Stimulated activated CD4-positive, alpha-beta T cell treated with anti-CD3 and anti-CD28 coated beads, Interleukin-12 subunit alpha, Interleukin-12 subunit beta, amount 100 ng/mL, for 24 hours (primary cell): ENCODE results near the gene PPP2R5C.
A peak's percentile ranks its signal among the peaks of the same experiment; 100 is the strongest.

ENCODE experiments used
- DNase-seq, 2 experiments: peaks; one replicate each; pipeline ENCODE4 v3.0.0-alpha.2; 2020; ENCODE audit warnings: low read depth in 2 of 2

Gene PPP2R5C

GRCh38 chr14:101862711-101863110 lies 101.2 kb downstream of the PPP2R5C start:
- DNase-seq = no peak

GRCh38 chr14:101865288-101865687 lies 103.8 kb downstream of the PPP2R5C start:
- DNase-seq = no peak

- DNase-seq = no peak
These were observed 106.3 kb downstream of the PPP2R5C start for GRCh38 chr14:101867854-101868253.

GRCh38 chr14:101869217-101869616 lies 107.7 kb downstream of the PPP2R5C start:
- DNase-seq = no peak

GRCh38 chr14:101870273-101870939 lies 108.9 kb downstream of the PPP2R5C start:
- no peak for DNase-seq

- no peak for DNase-seq
These were observed 110.8 kb downstream of the PPP2R5C start for GRCh38 chr14:101872346-101872745.

- DNase-seq = no peak
These were observed 111.7 kb downstream of the PPP2R5C start for GRCh38 chr14:101873076-101873825.

GRCh38 chr14:101873991-101874390 lies 112.5 kb downstream of the PPP2R5C start:
- DNase-seq = no peak

GRCh38 chr14:101875041-101875726 lies 113.7 kb downstream of the PPP2R5C start:
- DNase-seq = no peak

GRCh38 chr14:101875727-101876554 lies 114.4 kb downstream of the PPP2R5C start:
- DNase-seq = no peak

- peak; percentile 48 to 59 for DNase-seq
These were observed 115.0 kb downstream of the PPP2R5C start for GRCh38 chr14:101876555-101876938.

GRCh38 chr14:101877766-101878165 lies 116.3 kb downstream of the PPP2R5C start:
- no peak for DNase-seq

GRCh38 chr14:101878211-101878821 lies 116.8 kb downstream of the PPP2R5C start:
- DNase-seq = no peak

GRCh38 chr14:101878822-101879528 lies 117.5 kb downstream of the PPP2R5C start:
- peak in 1 of 2 experiments; percentile 16 for DNase-seq

GRCh38 chr14:101879529-101880336 lies 118.2 kb downstream of the PPP2R5C start:
- DNase-seq = no peak

GRCh38 chr14:101881426-101881825 lies 119.9 kb downstream of the PPP2R5C start:
- DNase-seq = no peak

- no peak for DNase-seq
These were observed 120.8 kb downstream of the PPP2R5C start for GRCh38 chr14:101882141-101882935.

GRCh38 chr14:101884089-101884933 lies 122.8 kb downstream of the PPP2R5C start:
- DNase-seq = no peak
